ENCODE data around the gene KIAA0232.

GRCh38 chr4:6889736-6890324, 107.3 kb downstream of the KIAA0232 start:
- TF ChIP-seq ESRRB (CRISPR knock-in tag; IDR thresholded peaks at IDR 0.05; ENCODE audit: borderline replicate concordance) (no peak), SIX5 (IDR thresholded peaks at IDR 0.05; ENCODE audit: borderline replicate concordance in 1 of 2, insufficient read depth in 1 of 2, low read depth in 1 of 2, low read length in 2 of 2) (no peak), FUS (optimal IDR thresholded peaks at IDR 0.05; ENCODE audit: low read depth, low read length) (no peak), EZH2 (IDR thresholded peaks at IDR 0.05; ENCODE audit: borderline replicate concordance, low read depth, low read length) (no peak), MLX (CRISPR knock-in tag; conservative IDR thresholded peaks at IDR 0.05) (no peak), ATF2 (CRISPR knock-in tag; IDR thresholded peaks at IDR 0.05) (no peak), CTCF (IDR thresholded peaks at IDR 0.05 in 2 of 3, conservative IDR thresholded peaks at IDR 0.05 in 1 of 3; ENCODE audit: insufficient read depth in 2 of 3, low read depth in 1 of 3, low read length in 3 of 3) (no peak), EGR1 (conservative IDR thresholded peaks at IDR 0.05) (no peak), RBBP5 (IDR thresholded peaks at IDR 0.05; ENCODE audit: borderline replicate concordance, insufficient read depth, low read length, poor library complexity, severe bottlenecking) (no peak)

Data from K562 (cell line).